HG03439 (cell line): ENCODE measurements around the gene PLXNA1.

ENCODE experiments used
- ATAC-seq: cut with Tn5 transposase; IDR thresholded peaks from one replicate; pipeline ENCODE4 v1.9.1; 2021; ENCODE audit warnings: mild to moderate bottlenecking, moderate library complexity; ENCODE audit not compliant: unreplicated experiment

Gene PLXNA1

GRCh38 chr3:126982471-126983175 is at the start of gene PLXNA1:
Gene PLXNA1 (plus strand): TSS chr3:126983115. CDS start chr3:126988594, 5,479 bp downstream.
- peak; percentile 78 for ATAC-seq

- no peak for ATAC-seq
Observed at GRCh38 chr3:126934031-126934531, 48.8 kb upstream of the PLXNA1 start.

GRCh38 chr3:126934991-126935390 is 47.9 kb upstream of the PLXNA1 start:
- no peak for ATAC-seq

- ATAC-seq, result no peak
Observed at GRCh38 chr3:126935756-126936509, 47.0 kb upstream of the PLXNA1 start.

- no peak for ATAC-seq
Observed at GRCh38 chr3:126936853-126937425, 46.0 kb upstream of the PLXNA1 start.

- ATAC-seq, result no peak
Observed at GRCh38 chr3:126937533-126937932, 45.4 kb upstream of the PLXNA1 start.

- ATAC-seq, result no peak
Observed at GRCh38 chr3:126937973-126938372, 44.9 kb upstream of the PLXNA1 start.

- ATAC-seq, result no peak
Observed at GRCh38 chr3:126938520-126939337, 44.2 kb upstream of the PLXNA1 start.

- no peak for ATAC-seq
Observed at GRCh38 chr3:126939338-126939718, 43.6 kb upstream of the PLXNA1 start.

GRCh38 chr3:126939733-126940132 is 43.2 kb upstream of the PLXNA1 start:
- ATAC-seq, result no peak

GRCh38 chr3:126941721-126942270 is 41.1 kb upstream of the PLXNA1 start:
- no peak for ATAC-seq

GRCh38 chr3:126944089-126944965 is 38.6 kb upstream of the PLXNA1 start:
- no peak for ATAC-seq

GRCh38 chr3:126945171-126945721 is 37.7 kb upstream of the PLXNA1 start:
- ATAC-seq, result no peak

- ATAC-seq, result no peak
Observed at GRCh38 chr3:126945891-126946290, 37.0 kb upstream of the PLXNA1 start.

- no peak for ATAC-seq
Observed at GRCh38 chr3:126946405-126946804, 36.5 kb upstream of the PLXNA1 start.

- no peak for ATAC-seq
Observed at GRCh38 chr3:126947429-126947828, 35.5 kb upstream of the PLXNA1 start.

- ATAC-seq, result no peak
Observed at GRCh38 chr3:126948980-126949535, 33.9 kb upstream of the PLXNA1 start.

GRCh38 chr3:126951561-126951960 is 31.4 kb upstream of the PLXNA1 start:
- no peak for ATAC-seq
